Neural progenitor cell (in vitro differentiated cells): Measurements from ENCODE around the gene RNF175.

Experiments
- EZH2 ChIP-seq: fragments of 200-600 bp; sonication (generic); IDR thresholded peaks from 2 replicates; pipeline ENCODE4 v1.6.1; 2017; ENCODE audit warnings: antibody characterized with exemption, mild to moderate bottlenecking, moderate library complexity
- EZH2phosphoT487 ChIP-seq: fragments of 200-600 bp; sonication (generic); IDR thresholded peaks from 2 replicates; pipeline ENCODE4 v1.6.1; 2017; ENCODE audit warnings: antibody characterized with exemption
- TF ChIP-seq, protein P1 (sequence below): fragments of 200-600 bp; sonication (generic); IDR thresholded peaks from 2 replicates; pipeline ENCODE4 v1.5.1; 2017; ENCODE audit warnings: antibody characterized with exemption, mild to moderate bottlenecking

DNA sequence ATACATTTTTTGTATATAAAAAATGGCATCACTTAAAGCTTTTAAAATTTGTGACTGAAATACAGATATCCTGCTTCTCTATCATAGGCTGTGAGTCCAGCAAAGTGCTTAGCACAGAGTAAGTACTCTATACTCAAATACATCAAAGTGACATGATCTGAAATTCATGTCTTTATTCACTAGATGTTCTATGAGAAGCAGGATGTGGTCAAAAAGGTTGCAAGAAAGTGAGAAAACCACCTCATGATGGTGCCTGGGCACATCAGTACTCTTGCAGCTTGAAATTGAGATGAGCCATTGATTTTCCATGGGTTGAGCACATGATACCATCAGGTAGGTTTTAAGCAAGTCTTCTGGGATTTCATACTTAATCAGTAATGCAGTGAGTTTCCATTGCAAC lies 49.5 kb upstream of the RNF175 start:
- TF ChIP-seq, protein P1, sequence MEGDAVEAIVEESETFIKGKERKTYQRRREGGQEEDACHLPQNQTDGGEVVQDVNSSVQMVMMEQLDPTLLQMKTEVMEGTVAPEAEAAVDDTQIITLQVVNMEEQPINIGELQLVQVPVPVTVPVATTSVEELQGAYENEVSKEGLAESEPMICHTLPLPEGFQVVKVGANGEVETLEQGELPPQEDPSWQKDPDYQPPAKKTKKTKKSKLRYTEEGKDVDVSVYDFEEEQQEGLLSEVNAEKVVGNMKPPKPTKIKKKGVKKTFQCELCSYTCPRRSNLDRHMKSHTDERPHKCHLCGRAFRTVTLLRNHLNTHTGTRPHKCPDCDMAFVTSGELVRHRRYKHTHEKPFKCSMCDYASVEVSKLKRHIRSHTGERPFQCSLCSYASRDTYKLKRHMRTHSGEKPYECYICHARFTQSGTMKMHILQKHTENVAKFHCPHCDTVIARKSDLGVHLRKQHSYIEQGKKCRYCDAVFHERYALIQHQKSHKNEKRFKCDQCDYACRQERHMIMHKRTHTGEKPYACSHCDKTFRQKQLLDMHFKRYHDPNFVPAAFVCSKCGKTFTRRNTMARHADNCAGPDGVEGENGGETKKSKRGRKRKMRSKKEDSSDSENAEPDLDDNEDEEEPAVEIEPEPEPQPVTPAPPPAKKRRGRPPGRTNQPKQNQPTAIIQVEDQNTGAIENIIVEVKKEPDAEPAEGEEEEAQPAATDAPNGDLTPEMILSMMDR, result no peak
- TF ChIP-seq EZH2, result no peak
- no peak for TF ChIP-seq EZH2phosphoT487
